H9 (cell line): ENCODE data around the gene TRPM2. TPM values are rescaled to one million over a fixed set of nuclear protein-coding genes. Genes with fewer than 3 reads are reported as not detected.
A peak's percentile ranks its signal among the peaks of the same experiment; 100 is the strongest.

Experiments used
- DNase-seq: peaks from one replicate; pipeline ENCODE4 v3.0.0-alpha.2; 2017
- H2AFZ ChIP-seq: one replicate; pipeline ENCODE4 v1.6.1; 2013; ENCODE audit warnings: mild to moderate bottlenecking, low read length, control low read depth, moderate library complexity
- H2AK5ac ChIP-seq: 2 replicates; pipeline ENCODE4 v1.6.1; 2013; ENCODE audit warnings: low read length, control low read depth, mixed read lengths; ENCODE audit not compliant: insufficient read length
- H2BK120ac ChIP-seq: one replicate; pipeline ENCODE4 v1.6.1; 2013; ENCODE audit warnings: low read depth, mild to moderate bottlenecking, low read length, control low read depth, inconsistent platforms; ENCODE audit not compliant: poor library complexity, severe bottlenecking
- H2BK12ac ChIP-seq: 2 replicates; pipeline ENCODE4 v1.6.1; 2013; ENCODE audit warnings: low read length, control low read depth, mixed read lengths, low read depth; ENCODE audit not compliant: insufficient read length
- H2BK15ac ChIP-seq: 2 replicates; pipeline ENCODE4 v1.6.1; 2013; ENCODE audit warnings: low read depth, low read length, control low read depth
- H2BK20ac ChIP-seq: one replicate; pipeline ENCODE4 v1.6.1; 2013; ENCODE audit warnings: low read depth, mild to moderate bottlenecking, low read length, control low read depth, inconsistent platforms; ENCODE audit not compliant: poor library complexity, severe bottlenecking
- H2BK5ac ChIP-seq: 2 replicates; pipeline ENCODE4 v1.6.1; 2013; ENCODE audit warnings: low read length, control low read depth, mixed read lengths; ENCODE audit not compliant: insufficient read length
- H3K14ac ChIP-seq: 2 replicates; pipeline ENCODE4 v1.6.1; 2013; ENCODE audit warnings: low read length, control low read depth; ENCODE audit not compliant: insufficient read depth
- H3K18ac ChIP-seq: 2 replicates; pipeline ENCODE4 v1.6.1; 2013; ENCODE audit warnings: low read depth, mild to moderate bottlenecking, mixed read lengths, low read length, control low read depth; ENCODE audit not compliant: insufficient read length
- H3K23ac ChIP-seq: 2 replicates; pipeline ENCODE4 v1.6.1; 2013; ENCODE audit warnings: low read length, control low read depth, mixed read lengths, low read depth; ENCODE audit not compliant: insufficient read length
- H3K23me2 ChIP-seq: 2 replicates; pipeline ENCODE4 v1.6.1; 2013; ENCODE audit warnings: low read depth, mild to moderate bottlenecking, mixed read lengths, low read length, control low read depth; ENCODE audit not compliant: insufficient read length, poor library complexity, severe bottlenecking
- H3K27ac ChIP-seq: 2 replicates; pipeline ENCODE4 v1.5.1; 2013; ENCODE audit warnings: low read length, control low read depth, mixed read lengths, low read depth; ENCODE audit not compliant: insufficient read length
- H3K27me3 ChIP-seq: 2 replicates; pipeline ENCODE4 v1.6.1; 2013; ENCODE audit warnings: low read length, control low read depth, inconsistent platforms; ENCODE audit not compliant: insufficient read depth
- H3K4ac ChIP-seq: 2 replicates; pipeline ENCODE4 v1.6.1; 2013; ENCODE audit warnings: low read depth, mild to moderate bottlenecking, control low read depth, inconsistent platforms, low read length, moderate library complexity
- H3K4me1 ChIP-seq: 2 replicates; pipeline ENCODE4 v1.6.1; 2013; ENCODE audit warnings: low read length, control low read depth, inconsistent platforms; ENCODE audit not compliant: insufficient read depth
- H3K4me2 ChIP-seq: 2 replicates; pipeline ENCODE4 v1.6.1; 2013; ENCODE audit warnings: low read length, control low read depth, mixed read lengths; ENCODE audit not compliant: insufficient read length, insufficient read depth
- H3K56ac ChIP-seq: 2 replicates; pipeline ENCODE4 v1.6.1; 2013; ENCODE audit warnings: low read depth, mild to moderate bottlenecking, mixed read lengths, low read length, control low read depth; ENCODE audit not compliant: insufficient read length
- H3K79me1 ChIP-seq: 2 replicates; pipeline ENCODE4 v1.6.1; 2013; ENCODE audit warnings: low read depth, mild to moderate bottlenecking, moderate library complexity, low read length, control low read depth, inconsistent platforms; ENCODE audit not compliant: insufficient read depth, poor library complexity, severe bottlenecking
- H3K79me2 ChIP-seq: 2 replicates; pipeline ENCODE4 v1.6.1; 2013; ENCODE audit warnings: low read length, control low read depth, inconsistent platforms; ENCODE audit not compliant: insufficient read depth
- H3K9ac ChIP-seq: 2 replicates; pipeline ENCODE4 v1.6.1; 2013; ENCODE audit warnings: low read length, control low read depth, mixed read lengths; ENCODE audit not compliant: insufficient read length; ENCODE audit errors: extremely low read depth
- H3K9me3 ChIP-seq: one replicate; pipeline ENCODE4 v1.6.1; 2013; ENCODE audit warnings: low read depth, low read length, inconsistent platforms; ENCODE audit not compliant: control insufficient read depth
- H3T11ph ChIP-seq: one replicate; pipeline ENCODE4 v1.6.1; 2013; ENCODE audit warnings: mild to moderate bottlenecking, low read length, control low read depth, inconsistent platforms
- H4K20me1 ChIP-seq: one replicate; pipeline ENCODE4 v1.6.1; 2013; ENCODE audit not compliant: control insufficient read depth, insufficient read length, insufficient read depth
- H4K5ac ChIP-seq: 2 replicates; pipeline ENCODE4 v1.6.1; 2013; ENCODE audit warnings: low read depth, mild to moderate bottlenecking, mixed read lengths, low read length, control low read depth; ENCODE audit not compliant: insufficient read length
- H4K8ac ChIP-seq: replicated peaks from 2 replicates; pipeline ENCODE4 v1.6.1; 2013; ENCODE audit warnings: low read length, control low read depth, mixed read lengths, low read depth; ENCODE audit not compliant: insufficient read length
- H4K91ac ChIP-seq: 2 replicates; pipeline ENCODE4 v1.6.1; 2013; ENCODE audit warnings: low read depth, mild to moderate bottlenecking, moderate library complexity, mixed read lengths, low read length, control low read depth; ENCODE audit not compliant: insufficient read length
- H3K27ac Mint-ChIP-seq, 3 experiments: 2 replicates in 2 of 3; 3 replicates in 1 of 3; pipeline ENCODE4 v1.8.0; 2020 to 2021; ENCODE audit warnings: mixed read lengths in 3 of 3, mild to moderate bottlenecking in 1 of 3, moderate library complexity in 1 of 3
- H3K27me3 Mint-ChIP-seq: 2 replicates; pipeline ENCODE4 v1.8.0; 2021; ENCODE audit warnings: low read depth, mild to moderate bottlenecking, moderate library complexity, mixed read lengths
- H3K36me3 Mint-ChIP-seq, 3 experiments: 2 replicates in 2 of 3; 3 replicates in 1 of 3; pipeline ENCODE4 v1.8.0; 2020 to 2021; ENCODE audit warnings: low read depth in 3 of 3, mixed read lengths in 3 of 3; ENCODE audit not compliant: insufficient read depth in 1 of 3
- H3K4me1 Mint-ChIP-seq, 2 experiments: 2 replicates each; pipeline ENCODE4 v1.8.0; 2020; ENCODE audit warnings: mixed read lengths in 2 of 2
- H3K4me3 Mint-ChIP-seq, 2 experiments: 2 replicates in 1 of 2; 3 replicates in 1 of 2; pipeline ENCODE4 v1.8.0; 2020 to 2021; ENCODE audit warnings: mild to moderate bottlenecking in 2 of 2, mixed read lengths in 2 of 2, moderate library complexity in 1 of 2
- H3K9me3 Mint-ChIP-seq, 2 experiments: 2 replicates in 1 of 2; 3 replicates in 1 of 2; pipeline ENCODE4 v1.8.0; 2020; ENCODE audit warnings: mild to moderate bottlenecking in 2 of 2, mixed read lengths in 2 of 2, moderate library complexity in 1 of 2
- CTCF ChIP-seq: fragments of 200-600 bp; sonication (generic); conservative IDR thresholded peaks from 3 replicates; pipeline ENCODE4 v1.8.0; 2021; ENCODE audit warnings: antibody characterized with exemption, mild to moderate bottlenecking
- WGBS: extraction: QIAGEN DNeasy Blood & Tissue Kit; methylation state at CpG from one replicate; pipeline ENCODE4 v1.1.7; 2013; ENCODE audit warnings: missing lambda C conversion rate, low lambda C conversion rate, mixed read lengths; ENCODE audit not compliant: insufficient read length; ENCODE audit errors: extremely low coverage; 5-methylcytosine and 5-hydroxymethylcytosine counted together
- total RNA-seq: library from RNA; stranded (reverse); gene quantifications from 2 replicates; pipeline ENCODE4 v1.2.1, GENCODE V29; 2021

The TRPM2 gene
- total RNA-seq, 1 experiment from 2014 or later, result 0.68 TPM

GRCh38 chr21:44421901-44422840, 68.8 kb downstream of the TRPM2 start:
- H2BK20ac ChIP-seq, result no peak overlapping the region
- no peak overlapping the region for H3K9ac ChIP-seq
- H4K20me1 ChIP-seq, result no peaks in the 10 kb centered on the region
- no peak overlapping the region for H3K23ac ChIP-seq
- H3K27me3 ChIP-seq, result no peaks in the 10 kb centered on the region
- no peak overlapping the region; the same call in 1 of the 2 replicates for H3K14ac ChIP-seq
- Mint-ChIP-seq H3K36me3 (peaks cover 0 to 5% (median 4%) of the 10 kb centered on the region in 3 experiments; a peak in 4 of 7 replicates), H3K27ac (no peak overlapping the region), H3K4me3 (no peak overlapping the region), H3K9me3 (peaks cover 15 to 17% of the 10 kb centered on the region in 2 experiments), H3K4me1 (peaks cover 0 to 3% of the 10 kb centered on the region in 2 experiments; a peak in 1 of 4 replicates), H3K27me3 (no peaks in the 10 kb centered on the region)
- H3K4ac ChIP-seq, result no peak overlapping the region
- no peak overlapping the region for H2BK12ac ChIP-seq
- no peak overlapping the region for H2AFZ ChIP-seq
- H3K27ac ChIP-seq, result no peak overlapping the region
- peaks cover 3% of the 10 kb centered on the region for H3K9me3 ChIP-seq
- no peak overlapping the region for H2AK5ac ChIP-seq
- no peak overlapping the region for H3K56ac ChIP-seq
- H3K23me2 ChIP-seq, result no peaks in the 10 kb centered on the region
- no peak overlapping the region for H4K8ac ChIP-seq
- no peaks in the 10 kb centered on the region for H3K79me2 ChIP-seq
- WGBS, result no CpG with 5 or more reads among the region's 26 CpGs
- no peak overlapping the region for H4K91ac ChIP-seq
- no peak overlapping the region for H3T11ph ChIP-seq
- no peaks in the 10 kb centered on the region for H3K4me1 ChIP-seq
- peak; percentile 13 for DNase-seq
- no peak overlapping the region for H3K18ac ChIP-seq
- no peak overlapping the region for H4K5ac ChIP-seq
- no peak overlapping the region for H2BK120ac ChIP-seq
- H3K4me2 ChIP-seq, result no peak overlapping the region
- H2BK5ac ChIP-seq, result no peak overlapping the region
- no peak overlapping the region for H2BK15ac ChIP-seq
- TF ChIP-seq CTCF, result no peak
- H3K79me1 ChIP-seq, result no peaks in the 10 kb centered on the region
